Peyer's patch (tissue), 4 donors: Measurements from ENCODE around the gene SLC8A2. TPM values are rescaled to one million over a fixed set of nuclear protein-coding genes. Genes with fewer than 3 reads are reported as not detected.

ENCODE experiments used
- DNase-seq, 3 donors: peaks; one replicate each; pipeline ENCODE4 v3.0.0-alpha.2; 2017 to 2019
- H3K27ac ChIP-seq, 4 donors: fragments of 200-600 bp; sonication (generic); one replicate each; pipeline ENCODE4 v1.5.1; 2016 to 2019
- H3K27me3 ChIP-seq, 2 donors: fragments of 200-600 bp; sonication (generic); one replicate each; pipeline ENCODE4 v1.5.1; 2019
- H3K36me3 ChIP-seq, 3 donors: fragments of 200-600 bp; sonication (generic); one replicate each; pipeline ENCODE4 v1.5.1; 2016 to 2019
- H3K4me1 ChIP-seq, 4 donors: fragments of 200-600 bp; sonication (generic); one replicate each; pipeline ENCODE4 v1.5.1; 2016 to 2019
- H3K4me3 ChIP-seq, 4 donors: fragments of 200-600 bp; sonication (generic); 1 replicate in 3 of 4; 2 replicates in 1 of 4; pipeline ENCODE4 v1.5.1; 2016 to 2019; ENCODE audit warnings: mild to moderate bottlenecking in 1 of 4
- H3K9me3 ChIP-seq, 4 donors: fragments of 200-600 bp; sonication (generic); one replicate each; pipeline ENCODE4 v1.5.1; 2016 to 2019; ENCODE audit warnings: mild to moderate bottlenecking in 1 of 4
- CTCF ChIP-seq, 6 experiments: fragments of 450-650 bp in 4 of 6; fragments of 200-600 bp in 2 of 6; sonication (generic) in 1 of 6; IDR thresholded peaks; one replicate each; pipeline ENCODE4 v1.5.1; 2017 to 2019; ENCODE audit warnings: antibody characterized with exemption in 6 of 6, mild to moderate bottlenecking in 3 of 6, moderate library complexity in 1 of 6
- POLR2A ChIP-seq, 2 donors: fragments of 450-650 bp; IDR thresholded peaks; one replicate each; pipeline ENCODE4 v1.5.1; 2017; ENCODE audit warnings: antibody characterized with exemption in 2 of 2, mild to moderate bottlenecking in 2 of 2, moderate library complexity in 2 of 2
- total RNA-seq, 4 donors: library from RNA; depleted of rRNA; stranded (reverse); fragments of >200 nt; gene quantifications; one replicate each; pipeline ENCODE4 v1.1.0, GENCODE V29; 2016

SLC8A2 gene
- total RNA-seq, 4 donors from 2014 or later, result 0.53 to 0.85 TPM; not detected in 2

GRCh38 chr19:47427241-47428176 is 44.2 kb downstream of the SLC8A2 start:
- H3K4me1 ChIP-seq, result peaks cover 0 to 33% (median 5%) of the 10 kb centered on the region in 4 donors
- peak; percentile 44 to 79 (median 66) for DNase-seq
- H3K36me3 ChIP-seq, result no peaks in the 10 kb centered on the region
- no peak overlapping the region for H3K27ac ChIP-seq
- no peak overlapping the region for H3K4me3 ChIP-seq
- H3K27me3 ChIP-seq, result peaks cover 0 to 9% of the 10 kb centered on the region in 2 donors
- H3K9me3 ChIP-seq, result no peaks in the 10 kb centered on the region
- TF ChIP-seq CTCF (IDR thresholded peaks at IDR 0.05) (peak; percentile 61 to 81 (median 74)), POLR2A (IDR thresholded peaks at IDR 0.05) (no peak)

GRCh38 chr19:47423203-47423882 is 48.4 kb downstream of the SLC8A2 start:
- H3K27me3 ChIP-seq, result peaks cover 0 to 31% of the 10 kb centered on the region in 2 donors
- H3K9me3 ChIP-seq, result no peaks in the 10 kb centered on the region
- DNase-seq, result no peak
- no peak overlapping the region for H3K27ac ChIP-seq
- peaks cover 0 to 14% (median 4%) of the 10 kb centered on the region in 4 donors for H3K4me1 ChIP-seq
- no peak overlapping the region for H3K4me3 ChIP-seq
- no peaks in the 10 kb centered on the region for H3K36me3 ChIP-seq
- TF ChIP-seq CTCF (IDR thresholded peaks at IDR 0.05) (no peak), POLR2A (IDR thresholded peaks at IDR 0.05) (no peak)

- Histone ChIP-seq H3K36me3 (no peaks in the 10 kb centered on the region), H3K4me1 (peaks cover 0 to 8% (median 3%) of the 10 kb centered on the region in 4 donors), H3K27me3 (peaks cover 0 to 31% of the 10 kb centered on the region in 2 donors), H3K27ac (no peak overlapping the region), H3K9me3 (no peaks in the 10 kb centered on the region), H3K4me3 (no peak overlapping the region)
- no peak for DNase-seq
- TF ChIP-seq CTCF (IDR thresholded peaks at IDR 0.05) (no peak), POLR2A (IDR thresholded peaks at IDR 0.05) (no peak)
Observed at GRCh38 chr19:47422417-47423163, 49.1 kb downstream of the SLC8A2 start.

- Histone ChIP-seq H3K27ac (no peak overlapping the region), H3K4me1 (peaks cover 0 to 6% (median 1%) of the 10 kb centered on the region in 4 donors), H3K36me3 (no peaks in the 10 kb centered on the region), H3K9me3 (no peaks in the 10 kb centered on the region), H3K27me3 (peaks cover 0 to 36% of the 10 kb centered on the region in 2 donors), H3K4me3 (no peak overlapping the region)
- no peak for TF ChIP-seq POLR2A (IDR thresholded peaks at IDR 0.05)
- no peak for TF ChIP-seq CTCF (IDR thresholded peaks at IDR 0.05)
- no peak for DNase-seq
Observed at GRCh38 chr19:47421844-47422395, 49.8 kb downstream of the SLC8A2 start.

GRCh38 chr19:47421244-47421786 is 50.4 kb downstream of the SLC8A2 start:
- Histone ChIP-seq H3K9me3 (no peaks in the 10 kb centered on the region), H3K36me3 (no peaks in the 10 kb centered on the region), H3K4me1 (peaks cover 0 to 6% (median 1%) of the 10 kb centered on the region in 4 donors), H3K27ac (no peak overlapping the region), H3K27me3 (peaks cover 0 to 38% of the 10 kb centered on the region in 2 donors), H3K4me3 (no peak overlapping the region)
- no peak for DNase-seq
- TF ChIP-seq POLR2A (IDR thresholded peaks at IDR 0.05) (no peak), CTCF (IDR thresholded peaks at IDR 0.05) (no peak)
